Measurements from ENCODE around the gene PRSS12. TPM values are rescaled to one million over a fixed set of nuclear protein-coding genes. Genes with fewer than 3 reads are reported as not detected.

PRSS12 gene
- total and polyA plus RNA-seq, 2 experiments from 2014 or later: 8.2 to 14.4 TPM

- Histone ChIP-seq H4K20me1 (ENCODE audit: insufficient read depth, poor library complexity, severe bottlenecking) (no peaks in the 10 kb centered on the region), H3K9me2 (replicated peaks; ENCODE audit: insufficient read depth) (no peaks in the 10 kb centered on the region), H3K4me3 (no peak overlapping the region), H3K4me1 (ENCODE audit: insufficient read depth) (peaks cover 17% of the 10 kb centered on the region), H3K4me2 (peak overlapping the region; percentile 96), H2AFZ (peak overlapping the region; percentile 67), H3K27me3 (peaks cover 21% of the 10 kb centered on the region), H3K36me3 (replicated peaks; ENCODE audit: insufficient read depth, low read depth) (no peaks in the 10 kb centered on the region), H3K27ac (no peak overlapping the region), H3K9me3 (ENCODE audit: low read depth) (no peaks in the 10 kb centered on the region), H3K79me2 (no peaks in the 10 kb centered on the region)
- no peak for DNase-seq (ENCODE audit: low spot score)
- WGBS (ENCODE audit: low lambda C conversion rate, missing lambda C conversion rate): 48% methylated on average over 8 of the region's 8 CpGs
- TF ChIP-seq EZH2phosphoT487 (IDR thresholded peaks at IDR 0.05; ENCODE audit: low read depth, severe bottlenecking, unreplicated experiment): no peak
These were observed 779 bp upstream of the PRSS12 start for GRCh38 chr4:118353534-118354030.

GRCh38 chr4:118351851-118352827 lies 664 bp downstream of the PRSS12 start:
- H3K9me3 ChIP-seq (ENCODE audit: low read depth): no peaks in the 10 kb centered on the region
- peaks cover 14% of the 10 kb centered on the region for H3K4me1 ChIP-seq (ENCODE audit: insufficient read depth)
- peak overlapping the region; percentile 96 for H3K4me2 ChIP-seq
- H3K4me3 ChIP-seq: peak overlapping the region; percentile 72
- no peaks in the 10 kb centered on the region for H3K79me2 ChIP-seq
- peaks cover 21% of the 10 kb centered on the region for H3K27me3 ChIP-seq
- H2AFZ ChIP-seq: peak overlapping the region; percentile 67
- DNase-seq (ENCODE audit: low spot score): peak; percentile 45
- TF ChIP-seq EZH2 (IDR thresholded peaks at IDR 0.05; ENCODE audit: borderline replicate concordance) (peak; percentile 28), EZH2phosphoT487 (IDR thresholded peaks at IDR 0.05; ENCODE audit: low read depth, severe bottlenecking, unreplicated experiment) (no peak)
- H3K36me3 ChIP-seq (replicated peaks; ENCODE audit: insufficient read depth, low read depth): no peaks in the 10 kb centered on the region
- H4K20me1 ChIP-seq (ENCODE audit: insufficient read depth, poor library complexity, severe bottlenecking): no peaks in the 10 kb centered on the region
- WGBS (ENCODE audit: low lambda C conversion rate, missing lambda C conversion rate): 4% methylated on average over 61 of the region's 82 CpGs
- peak overlapping the region; percentile 55 for H3K27ac ChIP-seq
- no peaks in the 10 kb centered on the region for H3K9me2 ChIP-seq (replicated peaks; ENCODE audit: insufficient read depth)

DNA sequence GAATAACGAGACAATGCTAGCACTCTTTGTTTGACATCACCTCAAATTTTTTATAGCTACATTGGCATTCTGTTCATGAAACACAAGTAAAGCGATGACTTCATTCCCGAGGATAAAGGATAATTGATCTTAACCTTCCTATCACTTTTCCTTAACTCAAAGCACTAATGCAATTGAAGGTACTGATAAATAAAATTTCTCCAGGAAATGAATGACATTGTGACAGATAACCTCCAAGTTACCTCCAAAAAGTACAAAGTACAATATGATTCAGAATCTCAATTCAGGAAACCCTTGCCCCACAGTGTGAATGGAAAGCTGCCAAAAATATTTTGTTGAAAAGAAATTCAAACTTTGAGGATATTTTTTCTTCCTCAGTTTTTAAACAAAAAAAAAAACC lies 1.8 kb downstream of the PRSS12 start:
- TF ChIP-seq EZH2 (IDR thresholded peaks at IDR 0.05; ENCODE audit: borderline replicate concordance): no peak
- no peak for TF ChIP-seq CTCF (IDR thresholded peaks at IDR 0.05; ENCODE audit: poor library complexity)
- no peak for TF ChIP-seq EZH2phosphoT487 (IDR thresholded peaks at IDR 0.05; ENCODE audit: low read depth, severe bottlenecking, unreplicated experiment)
- H3K27ac ChIP-seq: peak overlapping the region; percentile 7
- H4K20me1 ChIP-seq (ENCODE audit: insufficient read depth, poor library complexity, severe bottlenecking): no peaks in the 10 kb centered on the region
- H3K79me2 ChIP-seq: no peaks in the 10 kb centered on the region
- no peaks in the 10 kb centered on the region for H3K36me3 ChIP-seq (replicated peaks; ENCODE audit: insufficient read depth, low read depth)
- DNase-seq (ENCODE audit: low spot score): no peak
- H3K27me3 ChIP-seq: peaks cover 21% of the 10 kb centered on the region
- no peaks in the 10 kb centered on the region for H3K9me2 ChIP-seq (replicated peaks; ENCODE audit: insufficient read depth)
- H3K4me2 ChIP-seq: peak overlapping the region; percentile 96
- no peak overlapping the region for H2AFZ ChIP-seq
- no peak overlapping the region for H3K4me3 ChIP-seq
- no peaks in the 10 kb centered on the region for H3K9me3 ChIP-seq (ENCODE audit: low read depth)
- H3K4me1 ChIP-seq (ENCODE audit: insufficient read depth): peaks cover 14% of the 10 kb centered on the region
- 66% methylated on average over 3 of the region's 3 CpGs for WGBS (ENCODE audit: low lambda C conversion rate, missing lambda C conversion rate)

DNA sequence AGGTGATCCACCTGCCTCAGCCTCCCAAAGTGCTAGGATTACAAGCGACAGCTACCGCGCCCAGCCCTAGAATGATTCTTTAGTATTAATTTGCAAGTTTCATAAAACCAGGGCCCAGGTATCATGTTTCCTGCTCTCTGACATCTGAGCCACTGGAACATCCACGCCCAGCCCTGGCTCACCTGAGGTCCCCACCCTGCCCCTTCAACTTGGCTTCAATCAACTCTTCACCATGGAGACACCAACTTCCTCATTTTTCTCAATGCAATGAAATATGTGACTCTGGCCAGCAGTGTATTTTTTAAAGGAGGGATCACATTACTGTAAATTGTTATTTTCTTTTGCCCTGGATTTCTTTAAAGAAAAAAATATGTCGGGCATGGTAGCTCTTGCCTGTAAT lies 3.9 kb downstream of the PRSS12 start:
- Histone ChIP-seq H3K36me3 (replicated peaks; ENCODE audit: insufficient read depth, low read depth) (no peaks in the 10 kb centered on the region), H3K4me3 (no peak overlapping the region), H2AFZ (no peak overlapping the region), H3K79me2 (no peaks in the 10 kb centered on the region), H3K4me2 (no peak overlapping the region), H4K20me1 (ENCODE audit: insufficient read depth, poor library complexity, severe bottlenecking) (no peaks in the 10 kb centered on the region), H3K27ac (no peak overlapping the region), H3K27me3 (peaks cover 9% of the 10 kb centered on the region), H3K9me3 (ENCODE audit: low read depth) (no peaks in the 10 kb centered on the region), H3K9me2 (replicated peaks; ENCODE audit: insufficient read depth) (no peaks in the 10 kb centered on the region), H3K4me1 (ENCODE audit: insufficient read depth) (peaks cover 13% of the 10 kb centered on the region)
- 81% methylated on average over 5 of the region's 5 CpGs for WGBS (ENCODE audit: low lambda C conversion rate, missing lambda C conversion rate)
- TF ChIP-seq EZH2phosphoT487 (IDR thresholded peaks at IDR 0.05; ENCODE audit: low read depth, severe bottlenecking, unreplicated experiment) (no peak), EZH2 (IDR thresholded peaks at IDR 0.05; ENCODE audit: borderline replicate concordance) (no peak), CTCF (IDR thresholded peaks at IDR 0.05; ENCODE audit: poor library complexity) (no peak)
- peak; percentile 17 for DNase-seq (ENCODE audit: low spot score)
